ENCODE data around the gene ZCCHC10.
"Not testable (repeated sequence)": the region's sequence is repeated elsewhere in the genome, so short reads cannot be mapped to it uniquely, and the experiment has no call there.

DNA sequence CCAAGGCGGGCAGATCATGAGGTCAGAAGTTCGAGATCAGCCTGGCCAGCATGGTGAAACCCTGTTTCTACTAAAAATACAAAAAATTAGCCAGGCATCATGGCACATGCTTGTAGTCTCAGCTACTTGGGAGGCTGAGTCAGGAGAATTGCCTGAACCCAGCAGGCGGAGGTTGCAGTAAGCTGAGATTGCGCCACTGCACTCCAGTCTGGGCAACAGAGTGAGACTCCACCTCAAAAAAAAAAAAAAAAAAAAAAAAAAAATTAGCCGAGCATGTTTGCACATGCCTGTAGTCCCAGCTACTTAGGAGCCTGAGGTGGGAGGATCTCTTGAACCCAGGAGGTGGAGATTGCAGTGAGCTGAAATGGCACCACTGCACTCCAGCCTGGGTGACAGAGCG lies 10.3 kb upstream of the ZCCHC10 start:
- TF ChIP-seq, protein P1, sequence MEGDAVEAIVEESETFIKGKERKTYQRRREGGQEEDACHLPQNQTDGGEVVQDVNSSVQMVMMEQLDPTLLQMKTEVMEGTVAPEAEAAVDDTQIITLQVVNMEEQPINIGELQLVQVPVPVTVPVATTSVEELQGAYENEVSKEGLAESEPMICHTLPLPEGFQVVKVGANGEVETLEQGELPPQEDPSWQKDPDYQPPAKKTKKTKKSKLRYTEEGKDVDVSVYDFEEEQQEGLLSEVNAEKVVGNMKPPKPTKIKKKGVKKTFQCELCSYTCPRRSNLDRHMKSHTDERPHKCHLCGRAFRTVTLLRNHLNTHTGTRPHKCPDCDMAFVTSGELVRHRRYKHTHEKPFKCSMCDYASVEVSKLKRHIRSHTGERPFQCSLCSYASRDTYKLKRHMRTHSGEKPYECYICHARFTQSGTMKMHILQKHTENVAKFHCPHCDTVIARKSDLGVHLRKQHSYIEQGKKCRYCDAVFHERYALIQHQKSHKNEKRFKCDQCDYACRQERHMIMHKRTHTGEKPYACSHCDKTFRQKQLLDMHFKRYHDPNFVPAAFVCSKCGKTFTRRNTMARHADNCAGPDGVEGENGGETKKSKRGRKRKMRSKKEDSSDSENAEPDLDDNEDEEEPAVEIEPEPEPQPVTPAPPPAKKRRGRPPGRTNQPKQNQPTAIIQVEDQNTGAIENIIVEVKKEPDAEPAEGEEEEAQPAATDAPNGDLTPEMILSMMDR (IDR thresholded peaks at IDR 0.05; ENCODE audit: low read depth, low read length, poor library complexity, severe bottlenecking) = not testable (repeated sequence)
- not testable (repeated sequence) for TF ChIP-seq EZH2phosphoT487 (IDR thresholded peaks at IDR 0.05; ENCODE audit: borderline replicate concordance, low read length)

Data from DOHH2 (cell line).